ENCODE measurements around the gene LMLN.
"Not testable (repeated sequence)": the region's sequence is repeated elsewhere in the genome, so short reads cannot be mapped to it uniquely, and the experiment has no call there.

LMLN gene

GRCh38 chr3:197959891-197960693, at the start of gene LMLN:
TSS of gene LMLN (plus strand) at chr3:197960217. CDS start at chr3:197960246, 29 bp downstream.
- intact Hi-C loops (cut with DNase I), result loop anchor here (1.0 kb wide), 1 partner anchor 10 kb away; the partner anchor contains the start of gene RPL35A
- peak; percentile 93 to 99 (median 98) for DNase-seq

DNA sequence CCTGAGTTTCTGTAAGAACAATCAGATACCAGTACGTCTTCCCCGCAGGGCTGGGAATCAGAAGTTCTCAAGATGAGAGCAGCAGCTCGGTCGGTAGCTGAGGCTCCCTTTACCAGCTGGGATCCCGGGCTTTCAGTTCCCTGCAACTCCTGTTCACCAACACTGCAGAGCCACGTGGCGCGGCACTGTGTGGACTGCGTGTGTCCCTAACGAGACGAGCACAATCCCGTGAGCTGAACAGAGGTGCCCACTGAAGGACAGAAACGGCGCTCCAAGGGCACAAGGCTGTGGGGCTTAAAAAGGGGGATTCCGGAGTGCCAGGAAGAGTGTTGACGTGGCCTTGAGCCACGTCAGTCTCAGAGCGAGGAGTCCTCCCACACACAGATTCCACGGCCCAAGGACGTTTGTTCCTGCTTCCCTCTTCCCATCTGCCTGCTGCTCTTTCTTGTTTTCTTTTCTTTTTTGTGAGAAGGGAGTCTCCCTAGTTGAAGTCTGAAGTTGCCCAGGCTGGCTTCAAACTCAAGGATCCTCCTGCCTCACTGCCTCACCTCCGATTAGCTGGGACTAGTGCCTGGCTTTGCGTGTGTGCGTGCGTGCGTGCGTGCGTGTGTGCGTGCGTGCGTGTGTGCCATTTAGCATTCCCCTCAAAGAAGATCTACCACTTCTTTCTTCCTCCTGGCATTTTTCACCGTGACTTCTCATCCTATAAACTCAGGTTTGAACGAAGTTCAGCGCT, 47.1 kb upstream of the LMLN start:
- peak in 4 of 42 donors; percentile 3 to 23 (median 8) for DNase-seq

GRCh38 chr3:197913641-197914380, 46.2 kb upstream of the LMLN start:
- no peak for DNase-seq
- intact Hi-C loops (cut with DNase I), result no loop called here

More for the DNA sequence above, 47.1 kb upstream of the LMLN start:
- intact Hi-C loops (cut with DNase I), result no loop called here

DNA sequence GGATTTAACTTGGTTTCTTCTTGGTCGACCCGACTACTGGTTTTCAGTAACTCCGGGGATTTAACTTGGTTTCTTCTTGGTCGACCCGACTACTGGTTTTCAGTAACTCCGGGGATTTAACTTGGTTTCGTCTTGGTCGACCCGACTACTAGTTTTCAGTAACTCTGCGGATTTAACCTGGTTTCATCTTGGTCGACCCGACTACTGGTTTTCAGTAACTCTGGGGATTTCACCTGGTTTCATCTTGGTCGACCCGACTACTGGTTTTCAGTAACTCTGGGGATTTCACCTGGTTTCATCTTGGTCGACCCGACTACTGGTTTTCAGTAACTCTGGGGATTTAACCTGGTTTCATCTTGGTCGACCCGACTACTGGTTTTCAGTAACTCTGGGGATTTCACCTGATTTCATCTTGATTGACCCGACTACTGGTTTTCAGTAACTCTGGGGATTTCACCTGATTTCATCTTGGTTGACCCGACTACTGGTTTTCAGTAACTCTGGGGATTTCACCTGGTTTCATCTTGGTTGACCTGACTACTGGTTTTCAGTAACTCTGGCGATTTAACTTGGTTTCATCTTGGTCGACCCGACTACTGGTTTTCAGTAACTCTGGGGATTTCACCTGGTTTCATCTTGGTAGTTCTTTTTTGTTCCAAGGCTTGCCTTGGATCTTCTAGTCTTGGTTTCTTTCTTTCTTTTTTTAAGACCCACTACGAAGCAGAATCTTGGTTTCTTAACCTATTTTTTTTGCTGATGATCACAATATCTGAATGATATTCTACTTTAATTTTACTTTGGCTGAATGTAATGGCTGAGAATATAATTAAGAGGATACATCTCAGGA, 38.4 kb upstream of the LMLN start:
- DNase-seq; intact Hi-C loops (cut with DNase I): not testable (repeated sequence)

DNA sequence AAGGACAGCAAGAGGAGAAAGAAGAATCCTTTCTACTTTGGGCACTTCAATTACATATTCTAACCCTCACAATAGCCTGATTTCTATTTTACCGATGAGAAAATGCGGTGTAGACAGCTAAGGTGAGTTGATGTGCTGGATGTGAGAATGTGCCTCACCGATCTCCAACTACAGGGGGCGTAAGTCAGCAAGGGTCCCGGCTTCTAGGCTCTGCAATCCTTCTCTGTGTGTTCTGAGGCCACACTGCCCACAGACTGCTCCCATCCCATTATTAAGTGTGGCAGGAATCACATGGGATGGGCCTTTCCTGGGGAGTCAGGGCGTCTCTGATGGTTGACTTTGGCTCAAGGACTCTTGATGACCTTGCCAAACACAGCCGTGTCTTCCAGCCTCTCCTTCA, 33.6 kb upstream of the LMLN start:
- intact Hi-C loops (cut with DNase I), result no loop called here
- no peak for DNase-seq

- intact Hi-C loops (cut with DNase I); DNase-seq: not testable (repeated sequence)
Measured at GRCh38 chr3:197927578-197927977, 32.4 kb upstream of the LMLN start.

GRCh38 chr3:197936819-197937384, 23.1 kb upstream of the LMLN start:
- intact Hi-C loops (cut with DNase I), result no loop called here
- no peak for DNase-seq

DNA sequence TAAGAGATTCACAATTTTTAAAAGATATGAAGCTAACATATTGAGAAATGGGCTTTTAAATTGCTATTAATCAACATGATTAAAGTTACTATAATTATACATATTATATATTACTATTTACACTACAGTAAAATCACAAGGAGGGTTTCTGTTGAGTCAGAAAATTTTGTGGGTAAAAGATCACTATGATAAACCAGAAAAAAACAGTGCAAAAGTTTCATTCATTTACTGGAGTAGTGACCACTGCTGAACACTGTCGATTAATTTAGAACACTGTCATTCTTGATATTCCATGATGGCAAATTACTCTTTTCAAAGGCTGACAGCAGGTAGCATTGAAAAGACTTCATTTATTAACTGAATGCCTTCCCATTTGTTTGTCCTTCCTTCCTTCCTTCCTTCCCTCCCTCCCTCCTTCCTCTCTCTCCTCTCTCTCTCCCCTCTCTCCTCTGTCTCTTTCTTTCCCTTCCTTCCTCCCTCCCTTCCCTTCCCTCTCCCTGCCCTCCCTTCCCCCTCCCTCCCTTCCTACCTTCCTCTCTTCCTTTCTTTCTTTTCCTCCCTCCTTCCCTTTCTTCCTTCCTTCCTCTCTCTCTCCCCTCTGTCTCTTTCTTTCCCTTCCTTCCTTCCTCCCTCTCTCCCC, 19.2 kb upstream of the LMLN start:
- intact Hi-C loops (cut with DNase I), result no loop called here

DNA sequence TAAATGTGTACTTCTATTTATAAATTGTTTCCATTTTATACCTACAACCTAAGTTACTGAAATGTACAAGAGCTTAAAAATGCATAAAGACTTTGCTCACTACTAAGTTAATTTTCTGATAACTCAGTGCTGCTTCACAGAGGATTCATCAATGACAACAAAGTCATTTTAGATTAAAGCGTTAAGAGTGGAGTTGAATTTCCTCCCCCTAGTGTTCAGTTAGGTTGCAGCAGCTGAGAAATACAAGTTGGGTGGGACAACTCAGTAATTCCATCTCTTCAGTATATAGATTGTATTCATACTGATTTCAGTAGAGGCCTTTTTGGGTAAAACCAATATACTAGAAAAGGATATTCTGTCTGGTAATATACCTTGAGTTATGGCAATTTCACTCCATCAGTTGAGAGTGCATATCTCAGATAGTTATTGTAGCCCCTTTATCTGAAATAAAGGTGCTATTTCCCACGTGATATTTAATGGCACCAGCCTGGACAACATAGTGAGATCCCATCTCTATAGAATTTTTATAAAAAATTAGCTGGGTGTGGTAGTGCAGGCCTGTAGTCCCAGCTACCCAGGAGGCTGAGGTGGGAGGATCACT, 17.0 kb upstream of the LMLN start:
- DNase-seq, result peak in 6 of 42 donors; percentile 12 to 52 (median 24)
- intact Hi-C loops (cut with DNase I), result no loop called here

More for the DNA sequence above, 19.2 kb upstream of the LMLN start:
- no peak for DNase-seq

DNA sequence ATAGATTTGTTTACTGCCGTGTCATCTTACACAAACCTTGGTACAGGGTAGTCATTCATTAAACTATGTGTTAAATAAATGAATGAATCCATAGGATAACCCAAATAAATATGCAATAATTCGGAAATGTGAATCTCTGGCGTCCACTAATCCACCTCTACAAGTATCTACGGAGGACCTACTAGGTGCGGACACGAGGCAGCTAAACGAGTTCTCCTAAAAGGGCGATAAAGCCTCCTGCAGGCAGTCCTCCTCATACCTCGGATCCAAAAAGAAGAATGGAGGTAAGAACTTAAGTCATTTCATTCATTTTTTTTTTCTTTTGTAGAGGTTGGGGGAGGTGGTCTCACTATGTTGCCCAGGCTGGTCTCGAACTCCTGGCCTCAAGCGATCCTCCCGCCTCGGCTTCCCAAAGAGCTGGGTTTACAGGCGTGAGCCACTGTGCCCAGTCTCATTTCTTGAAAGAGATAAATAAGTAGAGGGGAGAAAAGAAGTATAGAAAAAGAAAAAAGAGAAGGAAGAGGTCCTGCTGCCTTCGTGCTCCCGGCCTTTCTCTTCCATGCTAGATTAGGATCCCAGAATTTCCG, 10.7 kb upstream of the LMLN start:
- intact Hi-C loops (cut with DNase I), result no loop called here
- peak in 2 of 42 donors; percentile 6 to 14 for DNase-seq

- intact Hi-C loops (cut with DNase I), result loop anchor here (1.0 kb wide), 1 partner anchor 10 kb away; the partner anchor contains the start of gene LMLN
- peak; percentile 76 to 94 (median 86) for DNase-seq
Measured at GRCh38 chr3:197949778-197950676, 10.0 kb upstream of the LMLN start, which contains the start of gene RPL35A. TSS of gene RPL35A (plus strand) at chr3:197950190. CDS start at chr3:197950968, 778 bp downstream.

GRCh38 chr3:197950677-197951061, 9.3 kb upstream of the LMLN start:
- intact Hi-C loops (cut with DNase I), result loop anchor here (1.0 kb wide), 1 partner anchor 10 kb away; the partner anchor contains the start of gene LMLN

DNA sequence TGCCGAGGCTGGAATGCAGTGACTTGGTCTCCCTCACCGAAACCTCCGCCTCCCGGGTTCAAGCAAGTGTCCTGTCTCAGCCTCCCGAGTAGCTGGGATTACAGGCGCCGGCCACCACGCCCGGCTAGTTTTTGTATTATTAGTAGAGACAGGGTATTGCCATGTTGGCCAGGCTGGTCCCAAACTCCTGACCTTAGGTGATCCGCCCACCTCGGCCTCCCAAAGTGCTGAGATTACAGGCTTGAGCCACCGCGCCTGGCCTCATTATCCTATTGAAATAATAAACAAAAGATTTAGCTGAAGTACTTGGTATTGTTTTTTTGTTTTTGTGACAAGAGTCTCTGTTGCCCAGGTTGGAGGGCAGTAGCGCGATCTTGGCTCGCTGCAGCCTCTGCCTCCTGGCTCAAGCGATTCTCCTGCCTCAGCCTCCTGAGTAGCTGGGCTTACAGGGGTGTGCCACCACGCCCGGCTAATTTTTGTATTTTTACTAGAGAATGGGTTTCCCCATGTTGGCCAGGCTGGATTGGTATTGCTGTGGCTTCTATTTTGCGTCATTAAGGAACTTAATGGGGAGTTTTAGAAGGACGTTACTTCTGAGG, 8.5 kb upstream of the LMLN start:
- no peak for DNase-seq
- intact Hi-C loops (cut with DNase I), result no loop called here

More at GRCh38 chr3:197950677-197951061, 9.3 kb upstream of the LMLN start:
- no peak for DNase-seq

- intact Hi-C loops (cut with DNase I), result no loop called here
- DNase-seq, result no peak
Measured at GRCh38 chr3:197952440-197952839, 7.6 kb upstream of the LMLN start.

DNA sequence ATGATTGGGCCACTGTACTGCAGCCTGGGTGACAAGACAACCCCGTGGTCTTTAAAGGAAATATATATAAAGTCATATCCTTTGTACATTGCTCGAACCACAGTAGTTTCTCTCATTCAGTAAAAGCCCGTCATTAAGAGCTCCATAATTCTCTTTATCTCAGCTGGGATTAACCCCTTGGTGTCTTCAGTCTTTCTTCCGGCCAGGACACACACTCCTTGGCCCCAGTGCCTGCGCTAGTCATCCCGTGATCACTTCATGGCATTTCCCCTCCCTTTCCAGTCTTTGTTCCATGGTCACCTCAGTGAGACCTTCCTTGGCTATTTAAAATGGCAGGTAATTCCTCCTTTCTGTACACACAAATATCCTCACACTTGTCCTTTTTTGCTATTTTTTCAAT, 6.7 kb upstream of the LMLN start:
- no peak for DNase-seq
- intact Hi-C loops (cut with DNase I), result no loop called here
